ENCODE data around the gene IRX4. TPM values are rescaled to one million over a fixed set of nuclear protein-coding genes. Genes with fewer than 3 reads are reported as not detected.

IRX4 gene
- total RNA-seq (2022; extraction: Qiagen RNA extraction): 0.22 to 0.49 TPM (median 0.37 TPM) in 5 replicates

DNA sequence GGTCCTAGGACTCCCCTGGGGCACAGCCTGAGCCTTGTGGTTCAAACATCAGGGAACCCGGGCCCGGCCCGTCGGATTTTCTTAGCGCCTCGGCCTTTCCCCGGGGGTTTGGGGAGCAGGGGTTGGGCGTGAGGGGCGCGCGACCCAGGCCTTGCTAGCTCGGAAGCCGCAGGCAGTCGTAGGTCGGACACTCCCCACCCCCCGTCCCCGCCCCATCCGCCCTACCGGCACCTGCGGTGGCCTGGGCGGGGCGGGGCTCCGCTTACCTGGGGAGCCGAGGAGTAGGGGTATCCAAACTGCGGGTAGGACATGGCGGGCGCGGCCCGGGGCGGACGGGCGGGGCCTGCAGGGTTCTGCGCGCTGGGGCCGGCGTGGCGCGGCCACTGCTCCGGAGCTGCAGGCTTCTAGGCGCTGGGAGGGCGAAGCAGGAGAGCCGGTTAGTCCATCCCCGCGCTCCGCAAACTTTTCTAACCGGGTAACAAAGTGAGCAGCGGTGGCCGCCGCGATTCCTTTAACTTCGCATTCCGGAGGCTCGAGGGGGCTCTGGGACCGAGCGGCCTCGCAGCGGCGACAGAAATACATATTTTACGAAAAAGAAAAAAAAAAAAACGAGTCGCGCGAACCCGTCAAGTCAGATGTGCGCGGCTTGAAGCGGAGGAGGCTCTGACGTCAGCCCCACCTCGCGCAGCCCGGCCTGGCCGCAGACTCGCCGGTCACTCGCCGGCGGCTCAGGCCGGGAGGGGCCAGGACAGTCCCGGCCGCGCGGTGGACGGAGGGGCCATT, at the start of gene IRX4:
Gene IRX4 (minus strand): TSS at position 589 of the 783 bp plus-strand sequence. CDS start 278 bp downstream, at position 311.

Other genes starting within 250 kb of the IRX4 start
- 89.4 to 119 TPM (median 113 TPM) in 5 replicates for gene MRPL36, start 83.1 kb downstream of the IRX4 start, total RNA-seq (2022; extraction: Qiagen RNA extraction)
- 106 to 133 TPM (median 112 TPM) in 5 replicates for gene NDUFS6, start 81.5 kb downstream of the IRX4 start, total RNA-seq (2022; extraction: Qiagen RNA extraction)

Data from A549 treated with Hydrocortisone at 1 μM for 4 hours (cell line).